Skeletal muscle tissue (tissue), 4 donors: ENCODE data around the gene PDE8B. TPM values are rescaled to one million over a fixed set of nuclear protein-coding genes. Genes with fewer than 3 reads are reported as not detected.
"Not testable (repeated sequence)": the region's sequence is repeated elsewhere in the genome, so short reads cannot be mapped to it uniquely, and the experiment has no call there.

ENCODE experiments used
- H3K27ac ChIP-seq: one replicate; pipeline ENCODE4 v1.7.0; 2013; ENCODE audit warnings: mild to moderate bottlenecking, low read depth, low read length, inconsistent platforms
- H3K27me3 ChIP-seq, 3 donors: one replicate each; pipeline ENCODE4 v1.7.0; 2013; ENCODE audit warnings: low read length in 3 of 3; ENCODE audit not compliant: control insufficient read depth in 3 of 3, insufficient read depth in 3 of 3
- H3K36me3 ChIP-seq, 3 donors: one replicate each; pipeline ENCODE4 v1.7.0; 2013; ENCODE audit warnings: low read length in 3 of 3; ENCODE audit not compliant: control insufficient read depth in 3 of 3, insufficient read depth in 3 of 3
- H3K4me1 ChIP-seq, 3 donors: one replicate each; pipeline ENCODE4 v1.7.0; 2013; ENCODE audit warnings: low read length in 3 of 3, mild to moderate bottlenecking in 3 of 3; ENCODE audit not compliant: control insufficient read depth in 3 of 3, insufficient read depth in 3 of 3
- H3K4me3 ChIP-seq, 3 donors: one replicate each; pipeline ENCODE4 v1.7.0; 2013; ENCODE audit warnings: low read length in 3 of 3
- H3K9ac ChIP-seq, 3 donors: one replicate each; pipeline ENCODE4 v1.7.0; 2013; ENCODE audit warnings: low read length in 3 of 3, mild to moderate bottlenecking in 3 of 3, moderate library complexity in 2 of 3, low read depth in 1 of 3
- H3K9me3 ChIP-seq, 3 donors: one replicate each; pipeline ENCODE4 v1.7.0; 2013; ENCODE audit warnings: low read length in 3 of 3; ENCODE audit not compliant: control insufficient read depth in 3 of 3
- total RNA-seq: library from RNA; depleted of rRNA; stranded (reverse); fragments of >200 nt; gene quantifications from one replicate; pipeline ENCODE4 v1.2.3, GENCODE V29; 2014
- donor health status: Osteomylitis.

PDE8B gene
- total RNA-seq, 1 donor from 2014 or later: 1.0 TPM

GRCh38 chr5:77448831-77449230 lies 238.4 kb downstream of the PDE8B start:
- H3K9ac ChIP-seq: no peak overlapping the region
- peaks cover 0 to 25% (median 14%) of the 10 kb centered on the region in 3 donors for H3K36me3 ChIP-seq
- H3K9me3 ChIP-seq: no peaks in the 10 kb centered on the region
- no peaks in the 10 kb centered on the region for H3K4me1 ChIP-seq
- H3K27ac ChIP-seq: no peak overlapping the region
- no peaks in the 10 kb centered on the region for H3K27me3 ChIP-seq
- H3K4me3 ChIP-seq: no peak overlapping the region

GRCh38 chr5:77449277-77449676 lies 238.8 kb downstream of the PDE8B start:
- H3K27me3 ChIP-seq: no peaks in the 10 kb centered on the region

GRCh38 chr5:77449981-77450380 lies 239.5 kb downstream of the PDE8B start:
- Histone ChIP-seq H3K9ac (no peak overlapping the region), H3K4me3 (no peak overlapping the region), H3K27me3 (no peaks in the 10 kb centered on the region), H3K9me3 (no peaks in the 10 kb centered on the region), H3K27ac (no peak overlapping the region), H3K36me3 (peaks cover 0 to 26% (median 11%) of the 10 kb centered on the region in 3 donors), H3K4me1 (no peaks in the 10 kb centered on the region)

More at GRCh38 chr5:77449277-77449676, 238.8 kb downstream of the PDE8B start:
- H3K27ac ChIP-seq: no peak overlapping the region
- no peaks in the 10 kb centered on the region for H3K9me3 ChIP-seq
- no peak overlapping the region for H3K9ac ChIP-seq
- H3K4me1 ChIP-seq: no peaks in the 10 kb centered on the region
- H3K4me3 ChIP-seq: no peak overlapping the region
- peaks cover 0 to 28% (median 14%) of the 10 kb centered on the region in 3 donors for H3K36me3 ChIP-seq

- Histone ChIP-seq H3K4me1 (no peaks in the 10 kb centered on the region), H3K9ac (no peak overlapping the region), H3K4me3 (no peak overlapping the region), H3K36me3 (peaks cover 0 to 25% (median 8%) of the 10 kb centered on the region in 3 donors), H3K9me3 (no peaks in the 10 kb centered on the region), H3K27ac (no peak overlapping the region), H3K27me3 (no peaks in the 10 kb centered on the region)
Measured at GRCh38 chr5:77452351-77452750, 241.9 kb downstream of the PDE8B start.

- H3K9me3 ChIP-seq: no peaks in the 10 kb centered on the region
- no peak overlapping the region for H3K4me3 ChIP-seq
- H3K4me1 ChIP-seq: no peaks in the 10 kb centered on the region
- H3K27me3 ChIP-seq: no peaks in the 10 kb centered on the region
- no peak overlapping the region for H3K9ac ChIP-seq
- H3K27ac ChIP-seq: no peak overlapping the region
- peaks cover 0 to 10% (median 0%) of the 10 kb centered on the region in 3 donors for H3K36me3 ChIP-seq
Measured at GRCh38 chr5:77454123-77454522, 243.6 kb downstream of the PDE8B start.

- H3K4me1 ChIP-seq: no peaks in the 10 kb centered on the region
Measured at GRCh38 chr5:77461287-77461686, 250.8 kb downstream of the PDE8B start.

GRCh38 chr5:77463905-77464304 lies 253.4 kb downstream of the PDE8B start:
- no peak overlapping the region for H3K9ac ChIP-seq
- no peaks in the 10 kb centered on the region for H3K36me3 ChIP-seq
- H3K4me3 ChIP-seq: no peak overlapping the region
- no peaks in the 10 kb centered on the region for H3K4me1 ChIP-seq
- H3K27ac ChIP-seq: no peak overlapping the region
- no peaks in the 10 kb centered on the region for H3K27me3 ChIP-seq
- H3K9me3 ChIP-seq: no peaks in the 10 kb centered on the region

More at GRCh38 chr5:77461287-77461686, 250.8 kb downstream of the PDE8B start:
- Histone ChIP-seq H3K27me3 (no peaks in the 10 kb centered on the region), H3K27ac (no peak overlapping the region), H3K4me3 (no peak overlapping the region), H3K36me3 (no peaks in the 10 kb centered on the region), H3K9me3 (no peaks in the 10 kb centered on the region), H3K9ac (no peak overlapping the region)

GRCh38 chr5:77468875-77469274 lies 258.4 kb downstream of the PDE8B start:
- not testable (repeated sequence) for H3K9me3 ChIP-seq, H3K4me1 ChIP-seq, H3K4me3 ChIP-seq, H3K27me3 ChIP-seq, H3K36me3 ChIP-seq, H3K9ac ChIP-seq, H3K27ac ChIP-seq

- H3K27ac ChIP-seq, H3K9me3 ChIP-seq, H3K4me3 ChIP-seq, H3K4me1 ChIP-seq, H3K9ac ChIP-seq, H3K36me3 ChIP-seq, H3K27me3 ChIP-seq: not testable (repeated sequence)
Measured at GRCh38 chr5:77475041-77475440, 264.6 kb downstream of the PDE8B start.
